ENCODE data around the gene ZNF70.

ZNF70 gene

GRCh38 chr22:23704062-23704461 is 46.9 kb downstream of the ZNF70 start:
- H2AFZ ChIP-seq (ENCODE audit: low read length): no peak overlapping the region
- H3K9me3 ChIP-seq (ENCODE audit: low read length): no peaks in the 10 kb centered on the region
- H3K4me2 ChIP-seq (ENCODE audit: low read length): no peak overlapping the region
- H3K79me2 ChIP-seq (ENCODE audit: insufficient read depth, low read length): peaks cover 12% of the 10 kb centered on the region
- no peaks in the 10 kb centered on the region for H3F3A ChIP-seq (ENCODE audit: insufficient read depth, low read length)
- H3K36me3 ChIP-seq (ENCODE audit: insufficient read depth, low read length): peaks cover 97% of the 10 kb centered on the region
- no peaks in the 10 kb centered on the region for H3K9me2 ChIP-seq (ENCODE audit: low read depth, low read length)
- H3K4me3 ChIP-seq (ENCODE audit: low read depth, low read length, poor library complexity, severe bottlenecking): no peak overlapping the region
- H3K4me1 ChIP-seq (ENCODE audit: insufficient read depth, low read length, severe bottlenecking): no peaks in the 10 kb centered on the region
- H3K27ac ChIP-seq (ENCODE audit: low read depth, low read length, poor library complexity, severe bottlenecking): no peak overlapping the region
- no peaks in the 10 kb centered on the region for H3K27me3 ChIP-seq (ENCODE audit: insufficient read depth, low read length)
- H4K20me1 ChIP-seq (ENCODE audit: insufficient read depth, low read length): no peaks in the 10 kb centered on the region
- TF ChIP-seq, protein P1, sequence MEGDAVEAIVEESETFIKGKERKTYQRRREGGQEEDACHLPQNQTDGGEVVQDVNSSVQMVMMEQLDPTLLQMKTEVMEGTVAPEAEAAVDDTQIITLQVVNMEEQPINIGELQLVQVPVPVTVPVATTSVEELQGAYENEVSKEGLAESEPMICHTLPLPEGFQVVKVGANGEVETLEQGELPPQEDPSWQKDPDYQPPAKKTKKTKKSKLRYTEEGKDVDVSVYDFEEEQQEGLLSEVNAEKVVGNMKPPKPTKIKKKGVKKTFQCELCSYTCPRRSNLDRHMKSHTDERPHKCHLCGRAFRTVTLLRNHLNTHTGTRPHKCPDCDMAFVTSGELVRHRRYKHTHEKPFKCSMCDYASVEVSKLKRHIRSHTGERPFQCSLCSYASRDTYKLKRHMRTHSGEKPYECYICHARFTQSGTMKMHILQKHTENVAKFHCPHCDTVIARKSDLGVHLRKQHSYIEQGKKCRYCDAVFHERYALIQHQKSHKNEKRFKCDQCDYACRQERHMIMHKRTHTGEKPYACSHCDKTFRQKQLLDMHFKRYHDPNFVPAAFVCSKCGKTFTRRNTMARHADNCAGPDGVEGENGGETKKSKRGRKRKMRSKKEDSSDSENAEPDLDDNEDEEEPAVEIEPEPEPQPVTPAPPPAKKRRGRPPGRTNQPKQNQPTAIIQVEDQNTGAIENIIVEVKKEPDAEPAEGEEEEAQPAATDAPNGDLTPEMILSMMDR (IDR thresholded peaks at IDR 0.05; ENCODE audit: low read length): no peak
- H3K9ac ChIP-seq (ENCODE audit: low read length): no peak overlapping the region

DNA sequence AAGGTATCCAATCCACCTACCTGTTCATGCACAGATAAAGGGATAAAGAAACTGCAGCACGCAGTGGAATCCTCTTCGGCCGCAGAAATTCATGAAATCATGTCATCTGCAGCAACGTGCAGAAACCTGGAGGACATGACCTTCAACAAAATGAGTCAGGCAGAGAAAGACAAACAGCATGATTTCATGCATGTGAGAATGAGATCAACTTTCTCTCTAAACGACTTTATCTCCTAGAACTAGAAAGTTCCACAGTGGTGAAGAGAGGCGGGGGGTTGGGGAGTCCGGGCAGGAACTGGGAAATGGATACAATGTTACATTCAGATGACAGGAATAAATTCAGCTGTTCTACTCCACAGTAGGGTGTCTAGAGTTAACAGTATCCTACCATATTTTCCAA is 50.2 kb downstream of the ZNF70 start:
- Histone ChIP-seq H2AFZ (ENCODE audit: low read length) (no peak overlapping the region), H3K9me2 (ENCODE audit: low read depth, low read length) (no peaks in the 10 kb centered on the region), H3K9me3 (ENCODE audit: low read length) (no peaks in the 10 kb centered on the region), H3K9ac (ENCODE audit: low read length) (no peak overlapping the region), H4K20me1 (ENCODE audit: insufficient read depth, low read length) (no peaks in the 10 kb centered on the region), H3K4me3 (ENCODE audit: low read depth, low read length, poor library complexity, severe bottlenecking) (no peak overlapping the region), H3K79me2 (ENCODE audit: insufficient read depth, low read length) (peaks cover 12% of the 10 kb centered on the region), H3K4me1 (ENCODE audit: insufficient read depth, low read length, severe bottlenecking) (peaks cover 15% of the 10 kb centered on the region), H3F3A (ENCODE audit: insufficient read depth, low read length) (no peaks in the 10 kb centered on the region), H3K27me3 (ENCODE audit: insufficient read depth, low read length) (no peaks in the 10 kb centered on the region), H3K36me3 (ENCODE audit: insufficient read depth, low read length) (peaks cover 70% of the 10 kb centered on the region), H3K4me2 (ENCODE audit: low read length) (no peak overlapping the region), H3K27ac (ENCODE audit: low read depth, low read length, poor library complexity, severe bottlenecking) (no peak overlapping the region)
- TF ChIP-seq, protein P1 (IDR thresholded peaks at IDR 0.05; ENCODE audit: low read length): no peak
- TF ChIP-seq EZH2 (IDR thresholded peaks at IDR 0.05; ENCODE audit: borderline replicate concordance, low read length): no peak

DNA sequence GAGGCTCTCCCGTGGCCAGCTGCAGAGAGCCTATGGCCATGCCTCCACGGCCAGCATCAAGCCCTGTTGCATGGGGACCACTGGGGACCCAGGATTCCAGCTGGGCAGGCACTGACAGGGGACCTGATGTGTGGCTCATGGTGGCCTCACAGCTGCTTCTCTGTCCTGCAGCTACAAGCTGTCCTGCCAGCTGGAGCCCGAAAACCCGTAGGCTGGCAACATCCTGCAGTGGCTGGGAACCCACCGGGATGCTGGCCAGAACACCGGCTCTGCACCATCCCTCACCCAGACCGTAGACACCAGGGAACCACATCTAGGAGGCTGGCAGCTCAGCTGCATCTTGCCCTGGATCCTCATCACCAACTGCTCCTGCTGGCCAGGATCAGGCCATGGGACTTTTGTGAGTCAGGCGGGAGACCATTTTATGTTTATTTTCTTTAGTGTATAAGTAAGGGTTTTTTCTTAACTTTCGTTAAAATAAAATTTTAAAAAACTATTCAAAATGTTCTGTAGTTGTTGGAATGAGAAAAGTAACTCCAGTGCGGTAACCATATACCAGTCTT is 52.2 kb downstream of the ZNF70 start:
- Histone ChIP-seq H4K20me1 (ENCODE audit: insufficient read depth, low read length) (no peaks in the 10 kb centered on the region), H3K79me2 (ENCODE audit: insufficient read depth, low read length) (peaks cover 12% of the 10 kb centered on the region), H3K4me2 (ENCODE audit: low read length) (no peak overlapping the region), H3K36me3 (ENCODE audit: insufficient read depth, low read length) (peaks cover 70% of the 10 kb centered on the region), H3K9me2 (ENCODE audit: low read depth, low read length) (no peaks in the 10 kb centered on the region), H3K4me3 (ENCODE audit: low read depth, low read length, poor library complexity, severe bottlenecking) (no peak overlapping the region), H3K27me3 (ENCODE audit: insufficient read depth, low read length) (no peaks in the 10 kb centered on the region), H2AFZ (ENCODE audit: low read length) (no peak overlapping the region), H3K27ac (ENCODE audit: low read depth, low read length, poor library complexity, severe bottlenecking) (no peak overlapping the region), H3K9ac (ENCODE audit: low read length) (no peak overlapping the region), H3F3A (ENCODE audit: insufficient read depth, low read length) (no peaks in the 10 kb centered on the region), H3K4me1 (ENCODE audit: insufficient read depth, low read length, severe bottlenecking) (peaks cover 17% of the 10 kb centered on the region), H3K9me3 (ENCODE audit: low read length) (no peaks in the 10 kb centered on the region)
- TF ChIP-seq EZH2 (IDR thresholded peaks at IDR 0.05; ENCODE audit: borderline replicate concordance, low read length): no peak
- TF ChIP-seq, protein P1 (IDR thresholded peaks at IDR 0.05; ENCODE audit: low read length): no peak
